Heart left ventricle (tissue), 16 donors: ENCODE measurements around the gene DCT. TPM values are rescaled to one million over a fixed set of nuclear protein-coding genes. Genes with fewer than 3 reads are reported as not detected.

ENCODE experiments used
- ATAC-seq, 4 donors: fragments of 200-7000 bp; cut with Tn5 transposase; one replicate each; pipeline ENCODE4 v1.9.1; 2020 to 2022; ENCODE audit warnings: moderate library complexity in 4 of 4, mild to moderate bottlenecking in 3 of 4, moderate number of reproducible peaks in 1 of 4
- DNase-seq, 5 donors: peaks; one replicate each; pipeline ENCODE4 v3.0.0-alpha.2; 2020
- H3K27ac ChIP-seq, 12 donors: fragments of 200-600 bp; sonication (generic) in 4 of 12; one replicate each; pipeline versions ENCODE4 v1.5.0 to v1.8.0; 2016 to 2022; ENCODE audit warnings: mild to moderate bottlenecking in 2 of 12
- H3K27me3 ChIP-seq, 9 donors: fragments of 200-600 bp; sonication (generic) in 2 of 9; one replicate each; pipeline versions ENCODE4 v1.5.1 to v1.8.0; 2016 to 2022; ENCODE audit warnings: mild to moderate bottlenecking in 3 of 9
- H3K36me3 ChIP-seq, 9 donors: fragments of 200-600 bp; sonication (generic) in 2 of 9; one replicate each; pipeline versions ENCODE4 v1.5.0 to v1.8.0; 2018 to 2022; ENCODE audit warnings: mild to moderate bottlenecking in 2 of 9
- H3K4me1 ChIP-seq, 12 donors: fragments of 200-600 bp; sonication (generic) in 4 of 12; one replicate each; pipeline versions ENCODE4 v1.5.0 to v1.8.0; 2016 to 2022; ENCODE audit warnings: mild to moderate bottlenecking in 3 of 12
- H3K4me3 ChIP-seq, 12 donors: fragments of 200-600 bp; sonication (generic) in 4 of 12; one replicate each; pipeline versions ENCODE4 v1.5.0 to v1.8.0; 2017 to 2022; ENCODE audit warnings: mild to moderate bottlenecking in 9 of 12, moderate library complexity in 4 of 12
- H3K9me3 ChIP-seq, 12 donors: fragments of 200-600 bp; sonication (generic) in 4 of 12; one replicate each; pipeline versions ENCODE4 v1.5.0 to v1.8.0; 2016 to 2022; ENCODE audit warnings: mild to moderate bottlenecking in 1 of 12
- POLR2A ChIP-seq, 2 donors: fragments of 450-650 bp; IDR thresholded peaks; one replicate each; pipeline ENCODE4 v1.6.1; 2017; ENCODE audit warnings: antibody characterized with exemption in 2 of 2, mild to moderate bottlenecking in 2 of 2, moderate library complexity in 2 of 2
- WGBS, 4 donors: extraction: QIAGEN DNeasy Blood & Tissue Kit in 2 of 4; methylation state at CpG; one replicate each; pipeline versions ENCODE4 v1.1.5 to v1.1.7; 2013 to 2018; 5-methylcytosine and 5-hydroxymethylcytosine counted together
- intact Hi-C, 10 donors: fragments of 100-400 bp; cut with DNase I; formaldehyde crosslinking; loops; one replicate each; pipeline versions ENCODE4 v1.11.1 to v1.14.2; 2022
- polyA plus RNA-seq, 2 donors: library from polyadenylated mRNA; stranded (reverse); fragments of 200-250 nt; gene quantifications; one replicate each; pipeline ENCODE4 v1.2.3, GENCODE V29; 2013
- total RNA-seq, 9 donors: library from RNA; depleted of rRNA in 2 of 9; stranded (reverse); fragments of >200 nt in 2 of 9; fragmentation: NEBNext Ultra II Directional in 3 of 9; extraction: Animal tissue kit (Norgen Biotek cat#: 25700) in 3 of 9; gene quantifications; one replicate each; pipeline versions ENCODE4 v1.1.0 to v1.2.4, GENCODE V29; 2016 to 2023
- TF ChIP-seq, protein P1 (sequence below), 12 donors: fragments of 200-600 bp; sonication (generic) in 4 of 12; IDR thresholded peaks; one replicate each; pipeline versions ENCODE4 v1.5.0 to v1.8.0; 2018 to 2022; ENCODE audit warnings: antibody characterized with exemption in 12 of 12, mild to moderate bottlenecking in 5 of 12
- donor health status: ischemic (EF 13 %, LVEDD 7.1; RV severe dilation, severe dysfunction).
- donor health status: healthy with polysubstance abuse.
- donor health status: DM: no; HTN: yes; CAD: no.
- donor health status: DM: no; HTN: no; CAD: no.
- donor health status: ischemic (EF 25% LVEDD 6.9; RV normal size, moderate dysfunction).
- donor health status: ischemic (EF 25% LVEDD 5.7; RV mildly dilated, moderate dysfunction).
- donor health status: healthy.
- donor health status: DM: yes; HTN: yes; CAD: no.
- donor health status: ischemic (EF 35%, LVEDD 5.7; RV mildly dilated, moderate dysfunction).
- donor health status: nonischemic (EF 11% LVEDD 7.7; RV severe dilation, severe dysfunction).
- donor health status: DM: yes; HTN: yes; CAD: no.
- donor health status: PGD.
- donor health status: ischemic (EF 29% LVEDD 5.4; RV normal size, mild dysfunction).
- donor health status: nonischemic (EF 23%, LVEDD 6.1; RV moderate dilation, normal function).

The DCT gene
- total and polyA plus RNA-seq, 11 donors = 0.11 to 0.88 (median 0.25) TPM; not detected in 3

DNA sequence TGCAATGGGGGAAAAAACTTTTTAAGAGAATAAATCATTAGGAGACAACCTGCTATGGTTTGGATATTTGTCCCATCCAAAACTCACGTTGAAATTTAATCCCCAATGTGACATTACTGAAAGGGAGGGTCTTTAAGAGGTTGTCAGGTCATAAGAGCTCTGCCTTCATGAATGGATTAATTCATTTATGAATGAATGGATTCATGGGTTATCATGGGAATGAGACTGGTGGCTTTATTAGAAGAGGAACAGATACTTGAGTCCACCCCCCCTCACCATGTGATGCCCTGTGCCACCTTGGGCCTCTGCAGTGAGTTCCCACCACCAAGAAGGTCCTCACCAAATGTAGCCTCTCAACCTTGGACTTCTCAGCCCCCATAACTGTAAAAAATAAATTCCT lies 37.0 kb upstream of the DCT start:
- ATAC-seq = no peak
- no peaks in the 10 kb centered on the region for H3K27me3 ChIP-seq
- 53 to 71% (median 66%) methylated on average over 1 of the region's 1 CpG for WGBS, 4 donors

DNA sequence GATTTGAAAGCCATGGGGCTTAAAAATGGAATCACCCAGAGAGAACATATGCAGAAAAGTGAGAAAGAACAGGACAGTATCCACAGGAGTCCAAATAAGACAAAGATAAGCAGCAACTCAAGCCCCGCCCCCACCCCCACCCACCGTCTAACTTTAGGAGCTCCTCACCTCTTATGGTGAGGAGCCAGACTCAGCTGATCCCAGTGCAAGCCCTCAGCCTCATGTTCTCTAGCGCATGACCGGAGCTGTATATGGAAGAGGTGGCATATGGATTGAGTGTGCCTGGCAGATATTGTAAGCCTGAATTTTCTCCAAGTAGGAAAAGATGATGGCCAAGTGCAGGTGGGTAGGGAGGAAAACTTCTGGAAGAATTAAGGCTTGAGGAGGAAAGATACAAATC lies 36.4 kb upstream of the DCT start:
- whole genome bisulfite sequencing, 4 donors = 79 to 83% (median 82%) methylated on average over 4 of the region's 4 CpGs
- ATAC-seq = no peak
- intact Hi-C loops = no loop called here

More for the DNA sequence above, 37.0 kb upstream of the DCT start:
- Histone ChIP-seq H3K9me3 (peaks cover 0 to 6% (median 0%) of the 10 kb centered on the region in 12 donors), H3K4me3 (no peak overlapping the region), H3K27ac (no peak overlapping the region), H3K4me1 (no peaks in the 10 kb centered on the region), H3K36me3 (no peaks in the 10 kb centered on the region)
- TF ChIP-seq POLR2A (IDR thresholded peaks at IDR 0.05) = no peak
- TF ChIP-seq, protein P1, sequence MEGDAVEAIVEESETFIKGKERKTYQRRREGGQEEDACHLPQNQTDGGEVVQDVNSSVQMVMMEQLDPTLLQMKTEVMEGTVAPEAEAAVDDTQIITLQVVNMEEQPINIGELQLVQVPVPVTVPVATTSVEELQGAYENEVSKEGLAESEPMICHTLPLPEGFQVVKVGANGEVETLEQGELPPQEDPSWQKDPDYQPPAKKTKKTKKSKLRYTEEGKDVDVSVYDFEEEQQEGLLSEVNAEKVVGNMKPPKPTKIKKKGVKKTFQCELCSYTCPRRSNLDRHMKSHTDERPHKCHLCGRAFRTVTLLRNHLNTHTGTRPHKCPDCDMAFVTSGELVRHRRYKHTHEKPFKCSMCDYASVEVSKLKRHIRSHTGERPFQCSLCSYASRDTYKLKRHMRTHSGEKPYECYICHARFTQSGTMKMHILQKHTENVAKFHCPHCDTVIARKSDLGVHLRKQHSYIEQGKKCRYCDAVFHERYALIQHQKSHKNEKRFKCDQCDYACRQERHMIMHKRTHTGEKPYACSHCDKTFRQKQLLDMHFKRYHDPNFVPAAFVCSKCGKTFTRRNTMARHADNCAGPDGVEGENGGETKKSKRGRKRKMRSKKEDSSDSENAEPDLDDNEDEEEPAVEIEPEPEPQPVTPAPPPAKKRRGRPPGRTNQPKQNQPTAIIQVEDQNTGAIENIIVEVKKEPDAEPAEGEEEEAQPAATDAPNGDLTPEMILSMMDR (IDR thresholded peaks at IDR 0.05) = no peak
- intact Hi-C loops = no loop called here
- DNase-seq = no peak

DNA sequence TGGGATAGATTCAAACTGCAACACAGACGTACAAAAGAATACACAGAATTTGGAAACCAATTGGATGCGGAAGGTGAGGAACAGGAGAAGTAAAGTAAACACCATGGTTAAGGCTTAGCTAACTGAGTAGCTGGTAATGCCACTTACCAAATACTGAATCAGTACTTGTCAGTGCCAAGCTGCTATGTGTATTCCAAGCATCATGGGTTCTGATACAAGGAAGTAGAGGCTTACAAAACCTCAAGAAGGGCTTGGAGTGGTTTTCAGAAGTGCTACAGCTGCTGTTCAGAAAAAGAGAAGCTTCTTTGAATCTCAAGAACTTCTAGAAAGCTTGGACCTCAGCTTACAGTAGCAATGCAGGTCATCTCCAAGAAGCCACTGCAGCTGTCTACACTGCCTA lies 35.9 kb upstream of the DCT start:
- H3K4me3 ChIP-seq = no peak overlapping the region
- ATAC-seq = no peak
- peaks cover 0 to 6% (median 0%) of the 10 kb centered on the region in 12 donors for H3K9me3 ChIP-seq
- no peaks in the 10 kb centered on the region for H3K27me3 ChIP-seq
- intact Hi-C loops = no loop called here
- 90 to 94% (median 92%) methylated on average over 2 of the region's 2 CpGs for WGBS, 4 donors
- no peaks in the 10 kb centered on the region for H3K36me3 ChIP-seq
- no peak overlapping the region for H3K27ac ChIP-seq
- TF ChIP-seq POLR2A (IDR thresholded peaks at IDR 0.05) = no peak
- TF ChIP-seq, protein P1 (IDR thresholded peaks at IDR 0.05) = no peak
- no peaks in the 10 kb centered on the region for H3K4me1 ChIP-seq
- no peak for DNase-seq

More for the DNA sequence above, 36.4 kb upstream of the DCT start:
- no peak for DNase-seq
- Histone ChIP-seq H3K4me1 (no peaks in the 10 kb centered on the region), H3K27me3 (no peaks in the 10 kb centered on the region), H3K27ac (no peak overlapping the region), H3K36me3 (no peaks in the 10 kb centered on the region), H3K4me3 (no peak overlapping the region), H3K9me3 (peaks cover 0 to 6% (median 0%) of the 10 kb centered on the region in 12 donors)
- no peak for TF ChIP-seq POLR2A (IDR thresholded peaks at IDR 0.05)
- TF ChIP-seq, protein P1 (IDR thresholded peaks at IDR 0.05) = no peak

DNA sequence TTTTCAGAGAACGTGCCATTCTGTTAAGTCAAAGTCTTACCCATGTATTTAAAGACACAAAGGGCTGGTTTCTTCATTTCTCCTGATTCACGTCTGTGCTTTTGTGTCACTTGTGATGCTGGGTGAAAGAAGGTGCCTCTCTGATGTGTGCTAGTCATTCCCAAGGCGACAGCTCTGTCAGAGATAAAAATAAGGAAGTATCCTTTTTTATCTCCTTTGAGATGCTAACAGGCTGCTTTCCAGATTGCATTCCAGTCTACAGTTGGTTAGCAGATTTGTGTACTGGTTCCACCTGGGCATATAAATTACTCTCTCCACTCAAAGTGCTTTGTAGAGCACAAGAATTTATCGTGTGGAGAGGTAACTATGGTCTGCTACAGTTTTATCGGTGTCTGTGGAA lies 33.5 kb upstream of the DCT start:
- DNase-seq = no peak
- Histone ChIP-seq H3K27ac (no peak overlapping the region), H3K9me3 (peaks cover 0 to 6% (median 0%) of the 10 kb centered on the region in 12 donors), H3K36me3 (no peaks in the 10 kb centered on the region), H3K4me3 (no peak overlapping the region), H3K27me3 (no peaks in the 10 kb centered on the region), H3K4me1 (no peaks in the 10 kb centered on the region)
- ATAC-seq = no peak
- intact Hi-C loops = no loop called here
- TF ChIP-seq POLR2A (IDR thresholded peaks at IDR 0.05) = no peak
- TF ChIP-seq, protein P1 (IDR thresholded peaks at IDR 0.05) = no peak
- WGBS, 4 donors = 53 to 57% (median 55%) methylated on average over 5 of the region's 5 CpGs
